Ramos (cell line): ENCODE measurements around the gene DGKB.

ENCODE experiments used
- in situ Hi-C: fragments of 300-500 bp; cut with MboI; formaldehyde crosslinking; loops from one replicate; pipeline ENCODE4 v1.14.3; 2022; ENCODE audit warnings: low sequenced_read_pairs; ENCODE audit not compliant: unreplicated experiment

The DGKB gene

DNA sequence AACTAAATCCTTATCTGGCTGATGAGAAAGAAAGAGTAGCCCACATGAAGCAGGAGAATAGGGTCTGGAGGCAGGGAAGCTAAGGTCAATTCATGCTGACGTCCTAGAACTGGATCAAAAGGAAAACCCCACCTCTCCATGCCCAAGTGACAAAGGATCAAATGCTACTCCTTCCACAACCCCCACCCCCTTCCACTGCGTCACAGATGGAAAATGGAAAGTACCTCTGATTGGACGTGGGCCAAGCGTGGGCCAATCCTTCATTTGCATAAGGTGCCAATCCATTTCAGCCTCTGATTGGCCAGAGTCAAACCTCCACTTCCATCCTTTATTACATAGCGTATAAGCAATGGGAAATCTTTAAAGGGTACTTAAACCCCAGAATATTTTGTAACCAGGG is 481.8 kb downstream of the DGKB start:
- in situ Hi-C loops: no loop called here

DNA sequence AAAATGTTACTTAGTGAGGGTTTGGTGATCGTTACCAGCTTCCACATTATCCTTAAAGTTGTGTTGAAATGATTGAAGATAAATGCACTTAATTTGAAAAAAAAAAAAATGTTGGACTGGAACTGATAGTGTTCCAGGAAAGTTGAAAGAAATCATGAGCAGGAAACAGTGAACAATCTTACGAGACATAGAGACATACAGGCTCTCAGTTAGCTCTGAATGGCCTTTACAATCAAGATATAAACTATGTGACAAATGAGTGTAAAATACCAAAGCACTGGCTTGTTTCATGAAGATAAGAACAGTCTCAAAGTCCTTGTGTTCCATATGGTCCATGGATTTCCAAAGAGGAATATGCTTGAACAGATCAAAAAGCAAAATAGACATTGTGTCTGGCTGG is 483.0 kb downstream of the DGKB start:
- in situ Hi-C loops: no loop called here

DNA sequence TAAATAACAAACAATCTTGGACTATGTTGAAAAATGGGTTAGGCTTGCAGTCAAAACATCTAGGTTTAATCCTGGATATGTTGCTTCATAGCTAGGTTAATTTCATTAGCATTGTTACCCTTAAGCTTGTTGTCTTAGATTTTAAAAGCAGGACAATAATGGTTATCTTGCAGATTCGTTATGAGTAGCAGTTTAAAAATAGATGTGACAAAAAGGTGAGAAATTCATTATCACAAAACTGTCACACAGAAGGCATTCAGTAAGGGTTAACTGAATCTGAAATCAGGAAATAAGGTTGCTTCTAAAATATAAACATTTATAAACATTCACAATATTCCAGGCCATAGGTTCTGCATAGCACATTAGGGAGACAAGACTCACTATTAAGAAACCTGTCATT is 483.9 kb downstream of the DGKB start:
- in situ Hi-C loops: no loop called here

DNA sequence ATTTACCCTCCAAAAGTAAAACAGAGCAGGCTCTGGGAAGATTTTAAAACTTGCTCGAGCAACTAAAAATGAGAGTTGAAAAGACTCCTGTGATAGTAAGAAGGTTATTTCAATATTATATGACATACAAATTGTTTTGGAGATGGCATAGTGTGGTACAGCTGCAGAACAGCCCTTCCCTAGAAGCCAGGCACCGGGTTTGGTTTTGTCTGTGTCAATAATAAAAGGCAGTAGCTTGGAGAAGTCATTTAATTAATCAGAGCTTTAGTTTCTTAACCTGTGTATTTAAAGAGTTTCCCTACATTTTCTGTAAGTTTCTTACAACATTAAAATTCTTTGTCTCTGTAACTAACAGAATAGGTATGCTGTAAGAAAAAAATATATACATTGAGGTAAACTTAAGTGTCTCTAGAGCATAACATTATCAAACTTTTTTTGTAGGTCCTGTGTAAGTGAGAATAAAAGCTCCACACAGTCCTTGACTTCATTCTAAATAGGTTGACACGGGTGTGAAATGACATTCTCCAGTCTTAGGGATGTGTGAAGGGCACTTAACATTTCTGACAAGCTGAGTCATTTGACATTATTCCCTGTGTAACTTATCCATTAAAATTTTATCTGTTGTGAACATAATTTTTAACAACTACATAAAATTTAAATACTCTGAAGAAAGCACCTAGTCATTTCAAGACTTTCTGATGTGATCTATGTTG is 488.1 kb downstream of the DGKB start:
- in situ Hi-C loops: no loop called here

- in situ Hi-C loops: no loop called here
These were observed 495.1 kb downstream of the DGKB start for GRCh38 chr7:14407246-14408015.

DNA sequence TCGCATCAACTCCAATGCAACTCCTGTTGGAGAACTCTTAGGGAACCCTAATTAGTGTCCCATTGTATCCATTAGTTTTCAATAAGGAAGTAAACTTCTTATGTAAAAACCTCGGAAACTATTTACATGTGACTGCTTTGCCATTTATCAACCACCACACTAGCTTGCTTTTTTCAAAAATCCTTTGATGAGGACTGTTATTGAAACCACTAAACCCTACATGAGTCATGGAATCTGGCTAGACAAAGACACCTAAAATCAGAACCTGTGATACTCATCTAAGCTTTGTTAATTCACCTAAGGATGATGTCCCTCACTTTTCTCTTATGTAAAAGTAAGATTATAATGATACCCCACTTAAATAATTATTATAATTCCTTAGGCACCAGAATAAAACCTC is 499.0 kb downstream of the DGKB start:
- in situ Hi-C loops: no loop called here

GRCh38 chr7:14400271-14400670 is 502.3 kb downstream of the DGKB start:
- in situ Hi-C loops: no loop called here

DNA sequence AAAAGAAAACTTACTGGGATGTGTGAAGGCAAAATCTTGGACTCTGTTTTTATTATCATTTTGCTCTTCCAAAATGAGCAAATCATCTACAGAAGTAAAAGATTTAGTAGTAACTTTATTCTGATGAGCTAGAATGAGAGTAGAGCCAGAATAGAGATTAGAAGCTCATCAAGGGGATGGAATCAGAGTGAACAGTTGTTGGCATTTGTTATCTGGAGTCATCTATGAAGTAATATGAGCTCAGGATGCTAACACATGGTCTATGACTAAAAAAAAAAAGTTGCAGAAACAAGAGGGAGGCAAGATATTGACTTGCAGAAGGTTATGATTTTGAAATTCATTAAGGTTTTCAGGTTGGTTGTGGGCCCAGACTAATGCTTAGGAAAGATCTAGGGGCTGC is 504.0 kb downstream of the DGKB start:
- in situ Hi-C loops: no loop called here

DNA sequence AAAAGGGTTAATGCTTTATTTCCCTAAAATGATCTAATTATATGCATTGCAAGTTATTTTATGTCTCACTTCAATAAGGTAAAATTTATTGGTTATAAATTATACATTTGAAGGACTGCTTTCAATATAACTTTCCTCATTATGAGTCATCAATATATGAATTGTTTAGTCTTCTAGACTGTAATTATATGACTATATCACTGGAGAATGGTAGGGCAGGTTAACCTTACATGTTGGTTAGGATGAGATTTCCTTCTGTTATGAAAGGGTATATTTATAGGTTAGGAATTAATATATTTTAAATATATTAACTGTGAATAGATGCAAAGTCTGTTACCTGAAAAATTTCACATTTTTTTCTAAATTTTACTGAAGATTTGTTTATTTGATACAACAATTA is 506.7 kb downstream of the DGKB start:
- in situ Hi-C loops: no loop called here

DNA sequence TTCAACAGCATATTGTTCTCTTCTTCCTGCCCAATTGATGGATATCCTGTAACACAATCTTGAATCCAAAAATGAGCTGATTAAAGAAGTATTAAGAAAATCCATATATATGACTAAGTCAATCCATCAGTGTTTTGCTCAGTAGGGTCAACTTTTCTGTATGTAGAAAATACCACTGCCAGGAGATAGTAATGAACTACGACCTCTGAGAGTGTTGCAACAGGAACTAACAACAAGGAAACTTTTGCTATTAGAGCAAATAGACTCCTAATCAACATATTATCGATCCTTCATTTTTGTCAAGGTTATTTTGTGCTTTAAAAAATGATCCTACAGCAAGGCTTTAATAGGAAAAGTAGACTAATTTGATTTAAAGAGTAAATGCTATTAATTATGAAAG is 507.8 kb downstream of the DGKB start:
- in situ Hi-C loops: no loop called here

- in situ Hi-C loops: no loop called here
These were observed 513.0 kb downstream of the DGKB start for GRCh38 chr7:14389595-14389994.

- in situ Hi-C loops: no loop called here
These were observed 513.4 kb downstream of the DGKB start for GRCh38 chr7:14389181-14389591.

- in situ Hi-C loops: no loop called here
These were observed 517.5 kb downstream of the DGKB start for GRCh38 chr7:14385074-14385473.

- in situ Hi-C loops: no loop called here
These were observed 520.6 kb downstream of the DGKB start for GRCh38 chr7:14381936-14382335.

DNA sequence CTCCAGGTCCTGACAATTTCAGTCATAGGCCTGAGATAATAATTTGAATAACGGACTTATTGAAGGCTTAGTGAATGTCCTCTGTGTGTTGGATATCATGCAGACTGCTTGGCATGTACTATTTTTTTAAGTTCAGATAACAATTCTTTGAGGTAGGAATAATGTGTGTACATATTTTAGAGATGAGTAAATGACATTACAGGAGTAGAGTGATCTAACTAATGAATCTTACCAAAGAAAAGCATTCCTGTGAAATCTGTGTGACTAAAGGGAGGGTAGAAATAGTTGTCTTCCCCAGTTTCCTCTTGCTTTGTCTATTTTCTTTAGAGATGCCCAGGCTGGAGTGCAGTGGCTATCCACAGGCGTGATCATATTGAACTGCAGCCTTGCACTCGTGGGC is 521.2 kb downstream of the DGKB start:
- in situ Hi-C loops: no loop called here

DNA sequence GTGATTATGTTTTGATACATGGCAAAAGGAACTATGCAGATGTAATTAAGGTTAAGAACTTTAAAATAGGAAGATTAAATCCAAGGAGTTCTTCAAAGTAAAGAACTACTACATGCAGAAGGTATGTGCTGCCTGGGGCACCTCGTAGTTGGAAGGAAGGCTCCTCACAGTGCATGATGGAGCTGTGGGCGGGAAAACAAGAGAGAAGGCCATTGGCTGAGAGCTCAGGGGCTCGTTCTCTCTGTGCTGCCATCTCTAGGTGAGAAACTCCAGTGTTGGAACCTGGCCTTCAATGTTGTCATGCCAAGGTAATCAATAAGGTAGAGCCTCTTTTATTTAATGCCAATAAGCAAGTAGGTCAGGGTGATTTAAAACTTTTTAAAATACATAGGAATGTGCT is 521.7 kb downstream of the DGKB start:
- in situ Hi-C loops: no loop called here

DNA sequence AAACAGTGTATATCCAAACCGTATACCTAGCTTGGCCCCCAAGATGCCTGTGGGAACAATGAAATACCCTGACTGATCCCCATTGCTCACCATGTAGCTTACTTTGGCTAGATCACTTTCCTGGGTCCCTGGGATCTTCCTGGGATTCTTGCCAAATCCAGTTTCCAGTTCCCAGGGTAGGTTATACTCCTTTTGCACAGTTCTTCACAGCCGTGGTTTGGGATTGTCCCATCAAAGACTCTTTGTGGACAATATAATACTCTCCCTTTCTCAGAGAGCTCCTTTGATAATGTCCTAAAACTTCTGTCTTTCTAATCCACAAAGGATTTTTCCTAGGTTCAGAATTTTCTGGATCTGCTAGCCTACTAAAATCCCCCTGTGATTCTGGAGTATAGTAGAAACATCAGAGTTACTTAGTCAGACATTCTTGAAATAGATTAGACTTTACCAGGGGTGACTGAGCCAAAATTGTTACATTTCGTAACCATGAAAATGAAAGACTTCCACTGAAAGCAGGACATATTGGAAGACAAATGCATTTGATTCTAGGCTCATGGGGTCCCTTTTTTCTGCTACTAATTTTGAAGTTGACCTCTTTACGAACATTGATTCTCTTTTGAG is 524.8 kb downstream of the DGKB start:
- in situ Hi-C loops: no loop called here

DNA sequence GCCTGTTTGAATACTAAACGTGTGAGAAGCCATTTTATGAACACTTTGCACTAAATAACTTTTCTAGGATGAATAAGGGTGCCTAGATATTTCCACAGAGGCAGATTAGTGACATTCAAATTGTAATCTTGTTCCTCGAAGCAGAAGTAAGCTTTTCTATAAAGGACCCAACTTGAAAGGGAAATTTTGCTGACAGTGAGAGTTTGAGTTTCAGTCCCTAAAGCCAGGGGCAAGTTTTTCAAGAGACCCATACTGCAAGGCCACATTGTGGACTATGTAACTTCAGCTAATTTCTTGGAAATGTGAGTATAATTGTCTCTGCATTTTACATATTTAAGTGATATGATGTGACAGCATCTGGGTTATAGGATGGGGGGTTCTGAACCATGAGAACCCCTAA is 525.8 kb downstream of the DGKB start:
- in situ Hi-C loops: no loop called here

- in situ Hi-C loops: no loop called here
These were observed 526.6 kb downstream of the DGKB start for GRCh38 chr7:14375998-14376397.

DNA sequence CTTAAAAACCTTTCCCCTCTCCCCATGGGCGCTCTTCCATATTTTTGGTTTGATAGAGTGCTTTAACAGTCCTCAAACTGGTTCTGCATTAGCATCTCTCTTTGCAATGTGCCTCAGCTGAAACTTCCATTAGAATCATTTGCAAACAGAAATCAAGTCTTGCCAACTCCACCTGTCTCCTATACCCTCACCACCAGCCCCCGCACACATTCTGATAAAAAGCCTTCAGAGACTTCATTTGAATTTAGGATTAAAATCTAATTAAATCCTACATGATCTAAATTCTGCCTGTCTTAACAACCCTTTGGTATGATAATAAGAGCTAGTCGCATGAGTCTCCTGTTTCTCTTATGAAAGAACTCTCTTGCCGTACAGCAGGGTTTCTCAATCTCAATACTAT is 528.2 kb downstream of the DGKB start:
- in situ Hi-C loops: no loop called here

GRCh38 chr7:14368285-14368684 is 534.3 kb downstream of the DGKB start:
- in situ Hi-C loops: no loop called here

GRCh38 chr7:14351167-14351566 is 551.4 kb downstream of the DGKB start:
- in situ Hi-C loops: no loop called here
